OCI-LY1 (cell line): ENCODE measurements around the gene MYF6.

Experiments used
- CTCF ChIP-seq: fragments of 200-600 bp; sonication (generic), shearing (Covaris generic); IDR thresholded peaks from 2 replicates; pipeline ENCODE4 v1.5.1; 2017; ENCODE audit warnings: mild to moderate bottlenecking, antibody characterized with exemption, low read length, moderate library complexity, mixed read lengths
- EZH2 ChIP-seq: fragments of 200-600 bp; sonication (generic), shearing (Covaris generic); IDR thresholded peaks from 2 replicates; pipeline ENCODE4 v1.8.0; 2017; ENCODE audit warnings: borderline replicate concordance, mixed run types, mild to moderate bottlenecking, antibody characterized with exemption, low read length, moderate library complexity, mixed read lengths

- TF ChIP-seq CTCF: no peak
- TF ChIP-seq EZH2: no peak
Measured at GRCh38 chr12:80704420-80704819, 3.0 kb upstream of the MYF6 start.
